HG03571 (cell line): ENCODE measurements around the gene DGKZ.
A peak's percentile ranks its signal among the peaks of the same experiment; 100 is the strongest.
"Not testable (repeated sequence)": the region's sequence is repeated elsewhere in the genome, so short reads cannot be mapped to it uniquely, and the experiment has no call there.

Experiments
- ATAC-seq: cut with Tn5 transposase; IDR thresholded peaks from one replicate; pipeline ENCODE4 v1.9.1; 2021; ENCODE audit not compliant: unreplicated experiment

DGKZ gene

DNA sequence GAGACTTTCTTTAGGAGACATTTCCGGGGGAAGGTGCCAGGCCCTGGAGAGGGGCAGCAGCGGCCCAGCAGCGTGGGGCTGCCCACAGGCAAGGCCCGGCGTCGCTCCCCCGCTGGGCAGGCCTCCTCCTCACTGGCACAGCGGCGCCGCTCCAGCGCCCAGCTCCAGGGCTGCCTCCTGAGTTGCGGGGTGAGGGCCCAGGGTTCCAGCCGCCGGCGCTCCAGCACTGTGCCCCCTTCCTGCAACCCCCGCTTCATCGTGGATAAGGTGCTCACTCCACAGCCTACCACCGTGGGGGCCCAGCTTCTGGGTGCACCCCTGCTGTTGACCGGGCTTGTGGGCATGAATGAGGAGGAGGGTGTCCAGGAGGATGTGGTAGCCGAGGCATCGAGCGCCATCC, 19.0 kb downstream of the DGKZ start:
- no peak for ATAC-seq

DNA sequence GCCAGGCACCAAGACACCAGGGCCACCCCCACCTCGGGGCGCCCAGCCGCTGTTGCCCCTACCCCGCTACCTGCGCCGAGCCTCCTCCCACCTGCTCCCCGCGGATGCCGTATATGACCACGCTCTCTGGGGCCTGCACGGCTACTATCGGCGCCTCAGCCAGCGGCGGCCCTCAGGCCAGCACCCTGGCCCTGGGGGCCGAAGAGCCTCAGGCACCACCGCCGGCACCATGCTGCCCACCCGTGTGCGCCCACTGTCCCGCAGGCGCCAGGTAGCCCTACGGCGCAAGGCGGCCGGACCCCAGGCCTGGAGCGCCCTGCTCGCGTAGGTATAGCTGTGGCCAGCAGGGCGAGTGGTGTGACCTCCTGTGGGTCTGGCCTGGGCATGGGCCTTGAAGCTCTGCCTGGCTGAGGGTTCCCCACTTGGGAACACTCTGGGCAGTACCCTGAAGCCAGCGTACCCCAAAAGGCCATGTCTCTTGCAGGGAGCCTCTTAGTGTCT, 19.4 kb downstream of the DGKZ start:
- no peak for ATAC-seq

DNA sequence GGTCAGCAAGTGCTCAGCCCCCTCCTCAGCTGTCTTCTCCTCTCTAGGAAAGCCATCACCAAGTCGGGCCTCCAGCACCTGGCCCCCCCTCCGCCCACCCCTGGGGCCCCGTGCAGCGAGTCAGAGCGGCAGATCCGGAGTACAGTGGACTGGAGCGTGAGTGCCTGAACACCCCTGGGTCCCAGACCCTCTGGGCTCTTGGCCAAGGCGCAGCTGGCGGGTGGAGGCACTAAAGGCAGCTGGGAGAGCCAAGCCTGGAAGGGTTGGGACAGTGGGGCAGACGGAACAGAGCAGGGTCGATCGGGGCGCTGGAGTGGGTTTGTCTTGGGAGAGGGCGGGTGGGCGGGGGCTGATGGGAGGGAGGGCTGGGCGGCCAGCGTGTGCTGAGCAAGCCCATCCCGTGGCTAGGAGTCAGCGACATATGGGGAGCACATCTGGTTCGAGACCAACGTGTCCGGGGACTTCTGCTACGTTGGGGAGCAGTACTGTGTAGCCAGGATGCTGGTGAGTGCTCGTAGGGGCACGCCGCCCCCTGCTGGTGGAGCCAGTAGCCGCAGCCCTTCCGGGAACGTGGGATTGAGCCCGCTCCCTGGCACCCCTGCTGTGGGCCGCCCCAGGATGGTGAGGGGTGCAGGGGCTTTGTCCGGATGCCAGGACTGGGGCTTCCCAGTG, 20.1 kb downstream of the DGKZ start:
- peak; percentile 61 for ATAC-seq

- ATAC-seq = no peak
These were observed 20.6 kb downstream of the DGKZ start for GRCh38 chr11:46367916-46368267.

DNA sequence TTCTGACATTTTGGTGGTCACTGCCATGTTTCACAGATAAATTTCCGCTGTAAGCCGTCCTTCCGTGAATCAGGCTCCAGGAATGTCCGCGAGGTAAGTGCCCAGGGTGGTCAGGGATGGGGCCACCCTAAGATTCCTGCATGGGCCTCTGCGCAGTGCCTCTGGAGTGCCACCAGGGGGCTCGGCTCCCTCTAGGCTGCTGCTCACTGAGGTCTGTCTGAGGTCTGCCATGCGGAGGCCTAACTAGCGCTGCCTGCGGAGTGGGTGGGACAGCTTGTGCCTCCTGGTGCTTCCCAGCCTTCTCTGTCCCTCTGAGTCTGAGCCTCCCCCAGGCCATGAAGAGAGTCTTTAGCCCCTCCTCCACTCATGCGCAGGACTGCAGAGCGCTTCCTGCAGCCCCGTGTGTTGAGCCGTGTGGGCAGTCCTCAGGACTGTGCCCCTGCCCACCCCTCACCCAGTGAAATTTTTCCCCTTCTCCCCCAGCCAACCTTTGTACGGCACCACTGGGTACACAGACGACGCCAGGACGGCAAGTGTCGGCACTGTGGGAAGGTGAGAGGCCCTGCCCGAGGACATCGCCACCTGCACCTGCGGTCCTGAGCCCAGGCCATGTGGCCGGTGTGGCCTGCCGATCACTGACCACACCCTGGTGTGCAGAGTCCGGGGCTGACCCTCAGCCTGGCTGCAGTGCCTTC, 22.3 kb downstream of the DGKZ start:
- no peak for ATAC-seq

DNA sequence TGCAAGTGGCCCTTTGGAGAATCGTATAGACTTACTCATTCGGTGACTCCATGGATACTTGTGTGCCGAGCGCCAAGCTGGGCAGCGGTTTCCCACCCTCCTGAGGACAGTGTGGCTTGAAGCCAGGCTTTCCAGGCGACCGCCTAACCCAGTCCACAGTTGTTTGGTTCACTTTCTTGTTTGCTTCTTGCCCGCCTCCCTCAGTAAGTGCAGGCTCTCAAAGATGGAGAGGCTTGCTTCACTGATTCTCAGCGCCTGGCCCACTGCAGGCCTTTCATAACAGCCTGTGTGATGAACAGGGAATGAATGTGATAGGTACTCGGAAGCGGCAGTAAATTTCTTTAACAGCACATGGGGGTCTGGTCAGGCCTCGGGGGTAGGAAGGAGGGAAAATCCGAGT, 23.0 kb downstream of the DGKZ start:
- no peak for ATAC-seq

GRCh38 chr11:46371262-46371661, 24.0 kb downstream of the DGKZ start:
- ATAC-seq = not testable (repeated sequence)

- no peak for ATAC-seq
These were observed 24.8 kb downstream of the DGKZ start for GRCh38 chr11:46372086-46372485.

DNA sequence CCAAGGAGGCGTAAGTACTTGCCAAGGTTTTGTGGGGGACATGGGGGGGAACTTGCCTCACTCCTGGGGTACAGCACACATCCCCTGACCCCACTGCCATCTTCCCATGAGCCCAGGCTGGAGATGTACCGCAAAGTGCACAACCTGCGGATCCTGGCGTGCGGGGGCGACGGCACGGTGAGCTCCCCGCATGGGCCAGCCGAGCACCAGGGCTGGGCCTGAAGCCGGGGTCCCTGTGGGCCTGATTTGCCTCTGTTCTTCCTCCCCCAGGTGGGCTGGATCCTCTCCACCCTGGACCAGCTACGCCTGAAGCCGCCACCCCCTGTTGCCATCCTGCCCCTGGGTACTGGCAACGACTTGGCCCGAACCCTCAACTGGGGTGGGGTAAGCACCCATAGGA, 25.2 kb downstream of the DGKZ start:
- ATAC-seq = not testable (repeated sequence)

DNA sequence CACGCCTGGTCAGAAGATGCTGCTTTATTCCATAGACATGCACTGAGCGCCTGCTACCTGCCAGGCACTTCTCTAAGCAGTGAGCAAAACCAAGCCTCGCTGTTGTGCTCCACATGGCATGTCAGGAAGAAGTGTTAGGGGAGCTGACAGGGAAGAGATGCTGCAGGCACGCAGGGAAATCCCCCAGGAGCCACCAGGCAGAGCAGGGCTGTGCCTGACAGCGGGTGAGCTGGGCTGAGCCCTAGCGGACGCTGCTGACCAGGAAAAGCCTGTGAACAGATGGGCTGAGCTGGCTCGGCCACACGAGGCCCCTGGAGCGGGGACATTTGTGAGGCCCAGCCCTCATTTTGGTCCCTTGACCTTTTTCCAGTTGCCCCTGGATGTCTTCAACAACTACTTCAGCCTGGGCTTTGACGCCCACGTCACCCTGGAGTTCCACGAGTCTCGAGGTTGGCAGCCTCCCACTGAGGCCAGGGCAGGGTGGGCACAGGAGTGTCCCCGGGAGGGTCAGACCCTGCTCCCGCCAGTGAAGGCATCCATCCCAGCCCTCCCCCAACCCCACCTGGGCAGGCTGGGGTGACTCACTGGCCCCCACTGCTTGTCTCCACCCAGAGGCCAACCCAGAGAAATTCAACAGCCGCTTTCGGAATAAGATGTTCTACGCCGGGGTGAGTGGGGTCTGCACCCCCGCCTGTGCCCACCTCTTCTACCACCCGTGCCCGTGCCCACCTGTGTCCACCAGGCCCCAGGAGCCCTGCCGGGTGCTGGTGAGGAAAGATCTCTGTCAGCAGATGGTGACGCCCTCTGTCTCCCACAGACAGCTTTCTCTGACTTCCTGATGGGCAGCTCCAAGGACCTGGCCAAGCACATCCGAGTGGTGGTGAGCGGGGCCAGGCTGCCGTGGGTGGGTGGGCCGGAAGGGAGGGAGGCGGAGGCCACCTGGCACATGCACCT, 26.8 kb downstream of the DGKZ start:
- ATAC-seq = no peak

DNA sequence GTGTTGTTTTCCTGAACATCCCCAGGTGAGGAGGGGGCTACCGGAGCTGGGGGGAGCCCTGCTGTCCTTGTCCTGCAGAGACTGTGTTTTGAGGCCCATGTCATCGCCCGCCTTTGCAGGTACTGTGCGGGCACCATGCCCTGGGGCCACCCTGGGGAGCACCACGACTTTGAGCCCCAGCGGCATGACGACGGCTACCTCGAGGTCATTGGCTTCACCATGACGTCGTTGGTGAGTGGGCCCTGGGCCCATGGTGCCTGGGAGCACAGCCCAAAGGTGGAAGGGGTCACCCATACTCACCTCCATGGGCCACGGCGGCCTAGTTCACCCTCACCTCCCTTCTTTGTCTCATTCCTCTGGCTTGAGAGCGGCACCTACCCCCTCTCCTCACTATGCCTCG, 27.6 kb downstream of the DGKZ start:
- ATAC-seq = no peak

DNA sequence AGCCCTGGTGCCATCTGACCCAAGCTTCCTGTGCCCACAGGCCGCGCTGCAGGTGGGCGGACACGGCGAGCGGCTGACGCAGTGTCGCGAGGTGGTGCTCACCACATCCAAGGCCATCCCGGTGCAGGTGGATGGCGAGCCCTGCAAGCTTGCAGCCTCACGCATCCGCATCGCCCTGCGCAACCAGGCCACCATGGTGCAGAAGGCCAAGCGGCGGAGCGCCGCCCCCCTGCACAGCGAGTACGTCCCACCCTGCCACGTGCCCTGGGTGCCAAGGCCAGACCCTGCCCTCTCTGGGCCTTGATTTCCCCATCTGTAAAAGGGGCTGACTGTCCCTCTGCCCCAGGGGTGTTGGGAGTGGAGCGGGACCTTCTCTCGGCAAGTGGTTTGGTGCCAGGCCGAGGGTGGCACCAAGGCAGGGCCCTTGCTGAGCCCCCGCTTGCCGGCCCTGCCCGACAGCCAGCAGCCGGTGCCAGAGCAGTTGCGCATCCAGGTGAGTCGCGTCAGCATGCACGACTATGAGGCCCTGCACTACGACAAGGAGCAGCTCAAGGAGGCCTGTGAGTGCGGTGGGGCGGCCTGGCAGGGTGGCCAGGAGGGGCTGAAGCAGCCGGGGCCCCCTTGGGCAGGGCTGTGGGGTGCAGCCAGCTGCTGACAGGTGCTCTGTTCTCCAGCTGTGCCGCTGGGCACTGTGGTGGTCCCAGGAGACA, 28.3 kb downstream of the DGKZ start:
- ATAC-seq = no peak

- ATAC-seq = no peak
These were observed 29.2 kb downstream of the DGKZ start for GRCh38 chr11:46376258-46377050.

DNA sequence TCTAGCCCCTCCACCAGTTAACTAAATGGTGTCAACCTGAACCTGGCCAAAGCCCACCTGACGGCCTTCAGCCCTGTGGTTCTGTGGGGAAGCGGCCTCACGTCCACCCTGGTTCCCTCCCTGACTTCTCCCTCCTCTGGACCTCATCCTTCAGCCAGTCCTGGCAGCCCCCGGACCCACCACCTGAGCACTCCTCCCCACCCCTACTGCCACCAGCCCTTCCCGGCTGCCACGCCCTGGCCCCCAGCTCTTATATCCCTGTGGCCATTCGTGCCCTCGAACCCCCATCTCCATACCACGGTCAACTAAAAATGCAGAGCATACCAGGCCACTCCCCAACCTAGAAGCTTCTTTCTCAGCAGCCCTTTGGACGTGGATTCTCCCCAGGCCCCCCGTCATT, 30.0 kb downstream of the DGKZ start:
- no peak for ATAC-seq

GRCh38 chr11:46377831-46378230, 30.6 kb downstream of the DGKZ start:
- no peak for ATAC-seq

GRCh38 chr11:46378296-46378695, 31.0 kb downstream of the DGKZ start:
- no peak for ATAC-seq

GRCh38 chr11:46378811-46379481, 31.7 kb downstream of the DGKZ start:
- ATAC-seq = no peak

DNA sequence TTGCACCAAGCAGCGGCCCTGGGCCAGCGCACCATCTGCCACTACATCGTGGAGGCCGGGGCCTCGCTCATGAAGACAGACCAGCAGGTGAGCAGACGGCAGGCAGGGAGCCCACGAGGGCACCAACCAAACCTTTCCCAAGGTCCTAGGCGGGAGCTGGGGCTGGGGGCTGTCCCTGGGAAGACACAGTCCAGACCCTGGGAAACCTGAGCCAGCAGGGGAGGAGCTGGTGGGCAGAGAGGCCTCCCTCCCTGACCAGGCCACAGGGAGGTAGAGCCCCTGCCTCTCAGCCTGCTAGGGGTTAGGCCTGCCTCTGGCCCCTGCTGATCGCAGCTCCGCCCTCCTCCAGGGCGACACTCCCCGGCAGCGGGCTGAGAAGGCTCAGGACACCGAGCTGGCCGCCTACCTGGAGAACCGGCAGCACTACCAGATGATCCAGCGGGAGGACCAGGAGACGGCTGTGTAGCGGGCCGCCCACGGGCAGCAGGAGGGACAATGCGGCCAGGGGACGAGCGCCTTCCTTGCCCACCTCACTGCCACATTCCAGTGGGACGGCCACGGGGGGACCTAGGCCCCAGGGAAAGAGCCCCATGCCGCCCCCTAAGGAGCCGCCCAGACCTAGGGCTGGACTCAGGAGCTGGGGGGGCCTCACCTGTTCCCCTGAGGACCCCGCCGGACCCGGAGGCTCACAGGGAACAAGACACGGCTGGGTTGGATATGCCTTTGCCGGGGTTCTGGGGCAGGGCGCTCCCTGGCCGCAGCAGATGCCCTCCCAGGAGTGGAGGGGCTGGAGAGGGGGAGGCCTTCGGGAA, 32.4 kb downstream of the DGKZ start:
- ATAC-seq = not testable (repeated sequence)
